ENCODE data around the gene ASIC1.

DNA sequence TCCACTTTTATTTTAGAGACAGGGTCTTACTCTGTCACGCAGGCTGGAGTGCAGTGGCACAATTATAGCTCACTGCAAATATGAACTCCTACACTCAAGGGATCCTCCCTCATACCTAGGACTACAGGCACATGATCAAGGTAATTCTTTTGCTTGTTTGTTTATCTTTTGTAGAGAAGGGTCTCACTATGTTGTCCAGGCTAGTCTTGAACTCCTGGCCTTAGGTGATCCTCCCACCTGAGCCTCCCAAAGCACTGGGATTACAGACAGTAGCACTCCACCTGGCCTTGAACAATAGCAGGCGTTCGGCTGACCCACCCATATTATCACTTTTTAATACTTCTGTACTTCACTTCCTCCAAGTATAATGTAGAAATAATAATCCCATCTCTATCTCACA lies 30.7 kb upstream of the ASIC1 start:
- TF ChIP-seq POLR2AphosphoS5 (IDR thresholded peaks at IDR 0.05; ENCODE audit: low read depth), result no peak
- TF ChIP-seq ZNF114 (CRISPR knock-in tag; IDR thresholded peaks at IDR 0.05), result no peak
- TF ChIP-seq, protein P1, sequence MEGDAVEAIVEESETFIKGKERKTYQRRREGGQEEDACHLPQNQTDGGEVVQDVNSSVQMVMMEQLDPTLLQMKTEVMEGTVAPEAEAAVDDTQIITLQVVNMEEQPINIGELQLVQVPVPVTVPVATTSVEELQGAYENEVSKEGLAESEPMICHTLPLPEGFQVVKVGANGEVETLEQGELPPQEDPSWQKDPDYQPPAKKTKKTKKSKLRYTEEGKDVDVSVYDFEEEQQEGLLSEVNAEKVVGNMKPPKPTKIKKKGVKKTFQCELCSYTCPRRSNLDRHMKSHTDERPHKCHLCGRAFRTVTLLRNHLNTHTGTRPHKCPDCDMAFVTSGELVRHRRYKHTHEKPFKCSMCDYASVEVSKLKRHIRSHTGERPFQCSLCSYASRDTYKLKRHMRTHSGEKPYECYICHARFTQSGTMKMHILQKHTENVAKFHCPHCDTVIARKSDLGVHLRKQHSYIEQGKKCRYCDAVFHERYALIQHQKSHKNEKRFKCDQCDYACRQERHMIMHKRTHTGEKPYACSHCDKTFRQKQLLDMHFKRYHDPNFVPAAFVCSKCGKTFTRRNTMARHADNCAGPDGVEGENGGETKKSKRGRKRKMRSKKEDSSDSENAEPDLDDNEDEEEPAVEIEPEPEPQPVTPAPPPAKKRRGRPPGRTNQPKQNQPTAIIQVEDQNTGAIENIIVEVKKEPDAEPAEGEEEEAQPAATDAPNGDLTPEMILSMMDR (conservative IDR thresholded peaks at IDR 0.05; ENCODE audit: low read depth in 2 of 2), result no peak
- TF ChIP-seq EZH2 (IDR thresholded peaks at IDR 0.05; ENCODE audit: low read depth, unreplicated experiment), result no peak
- no peak for TF ChIP-seq CREB1 (CRISPR knock-in tag; IDR thresholded peaks at IDR 0.05; ENCODE audit: low read depth)
- TF ChIP-seq EZH2phosphoT487 (IDR thresholded peaks at IDR 0.05; ENCODE audit: unreplicated experiment), result no peak
- TF ChIP-seq, protein P2, sequence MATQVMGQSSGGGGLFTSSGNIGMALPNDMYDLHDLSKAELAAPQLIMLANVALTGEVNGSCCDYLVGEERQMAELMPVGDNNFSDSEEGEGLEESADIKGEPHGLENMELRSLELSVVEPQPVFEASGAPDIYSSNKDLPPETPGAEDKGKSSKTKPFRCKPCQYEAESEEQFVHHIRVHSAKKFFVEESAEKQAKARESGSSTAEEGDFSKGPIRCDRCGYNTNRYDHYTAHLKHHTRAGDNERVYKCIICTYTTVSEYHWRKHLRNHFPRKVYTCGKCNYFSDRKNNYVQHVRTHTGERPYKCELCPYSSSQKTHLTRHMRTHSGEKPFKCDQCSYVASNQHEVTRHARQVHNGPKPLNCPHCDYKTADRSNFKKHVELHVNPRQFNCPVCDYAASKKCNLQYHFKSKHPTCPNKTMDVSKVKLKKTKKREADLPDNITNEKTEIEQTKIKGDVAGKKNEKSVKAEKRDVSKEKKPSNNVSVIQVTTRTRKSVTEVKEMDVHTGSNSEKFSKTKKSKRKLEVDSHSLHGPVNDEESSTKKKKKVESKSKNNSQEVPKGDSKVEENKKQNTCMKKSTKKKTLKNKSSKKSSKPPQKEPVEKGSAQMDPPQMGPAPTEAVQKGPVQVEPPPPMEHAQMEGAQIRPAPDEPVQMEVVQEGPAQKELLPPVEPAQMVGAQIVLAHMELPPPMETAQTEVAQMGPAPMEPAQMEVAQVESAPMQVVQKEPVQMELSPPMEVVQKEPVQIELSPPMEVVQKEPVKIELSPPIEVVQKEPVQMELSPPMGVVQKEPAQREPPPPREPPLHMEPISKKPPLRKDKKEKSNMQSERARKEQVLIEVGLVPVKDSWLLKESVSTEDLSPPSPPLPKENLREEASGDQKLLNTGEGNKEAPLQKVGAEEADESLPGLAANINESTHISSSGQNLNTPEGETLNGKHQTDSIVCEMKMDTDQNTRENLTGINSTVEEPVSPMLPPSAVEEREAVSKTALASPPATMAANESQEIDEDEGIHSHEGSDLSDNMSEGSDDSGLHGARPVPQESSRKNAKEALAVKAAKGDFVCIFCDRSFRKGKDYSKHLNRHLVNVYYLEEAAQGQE (IDR thresholded peaks at IDR 0.05; ENCODE audit: unreplicated experiment), result no peak
- no peak for TF ChIP-seq JUNB (IDR thresholded peaks at IDR 0.05; ENCODE audit: unreplicated experiment)
- TF ChIP-seq STAT1 (IDR thresholded peaks at IDR 0.05; ENCODE audit: unreplicated experiment), result no peak
